Epidermal melanocyte (primary cell): ENCODE measurements around the gene PDK4.
"Not testable (repeated sequence)": the region's sequence is repeated elsewhere in the genome, so short reads cannot be mapped to it uniquely, and the experiment has no call there.

ENCODE experiments used
- DNase-seq: peaks from one replicate; pipeline ENCODE4 v3.0.0; 2011; ENCODE audit warnings: low spot score; ENCODE audit not compliant: insufficient read length

Gene PDK4

GRCh38 chr7:95605275-95605674 is 9.0 kb upstream of the PDK4 start:
- DNase-seq, result no peak

DNA sequence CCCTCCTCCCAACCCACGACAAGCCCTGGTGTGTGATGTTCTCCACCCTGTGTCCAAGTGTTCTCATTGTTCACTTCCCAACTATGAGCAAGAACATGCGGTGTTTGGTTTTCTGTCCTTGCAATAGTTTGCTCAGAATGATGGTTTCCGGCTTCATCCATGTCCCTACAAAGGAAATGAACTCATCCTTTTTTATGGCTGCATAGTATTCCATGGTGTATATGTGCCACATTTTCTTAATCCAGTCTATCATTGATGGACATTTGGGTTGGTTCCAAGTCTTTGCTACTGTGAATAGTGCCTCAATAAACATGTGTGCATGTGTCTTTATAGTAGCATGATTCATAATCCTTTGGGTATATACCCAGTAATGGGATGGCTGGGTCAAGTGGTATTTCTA is 8.5 kb upstream of the PDK4 start:
- DNase-seq, result not testable (repeated sequence)

DNA sequence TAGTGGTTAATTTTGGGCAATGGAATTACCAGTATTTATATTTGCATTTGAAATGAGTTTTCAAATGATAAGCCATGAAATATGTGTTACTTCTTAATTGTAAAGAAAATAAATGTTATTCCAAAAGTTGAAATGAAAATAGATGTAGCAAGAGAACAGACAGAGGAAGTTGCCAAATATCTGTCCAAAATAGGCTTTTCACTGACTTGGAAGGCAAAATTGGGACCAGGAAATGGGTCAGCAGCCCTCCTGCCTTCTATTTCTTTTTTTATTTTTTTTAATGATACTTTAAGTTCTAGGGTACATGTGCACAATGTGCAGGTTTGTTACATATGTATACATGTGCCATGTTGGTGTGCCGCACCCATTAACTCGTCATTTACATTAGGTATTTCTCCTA is 8.1 kb upstream of the PDK4 start:
- DNase-seq, result not testable (repeated sequence)

DNA sequence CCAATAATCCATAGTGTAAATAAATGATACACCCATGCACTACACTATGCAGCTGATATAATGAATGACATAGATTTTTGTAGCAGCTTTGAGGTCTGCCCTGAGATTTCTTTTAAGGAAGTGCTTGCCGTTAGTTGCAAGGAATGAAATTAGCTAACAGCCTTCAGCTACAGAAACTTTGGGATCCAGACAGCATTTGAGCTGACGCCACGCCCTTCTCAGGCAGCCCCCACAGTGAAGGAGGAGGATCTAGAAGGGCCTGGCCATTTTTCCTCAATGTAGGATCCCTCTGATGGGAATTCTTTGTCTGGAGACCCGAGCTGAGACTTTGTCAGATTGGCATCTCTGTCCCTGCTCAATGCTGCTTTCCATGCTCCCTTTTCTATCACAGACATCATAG is 6.1 kb upstream of the PDK4 start:
- DNase-seq, result no peak

GRCh38 chr7:95601316-95601715 is 5.0 kb upstream of the PDK4 start:
- DNase-seq, result no peak

GRCh38 chr7:95599069-95599468 is 2.8 kb upstream of the PDK4 start:
- DNase-seq, result no peak

DNA sequence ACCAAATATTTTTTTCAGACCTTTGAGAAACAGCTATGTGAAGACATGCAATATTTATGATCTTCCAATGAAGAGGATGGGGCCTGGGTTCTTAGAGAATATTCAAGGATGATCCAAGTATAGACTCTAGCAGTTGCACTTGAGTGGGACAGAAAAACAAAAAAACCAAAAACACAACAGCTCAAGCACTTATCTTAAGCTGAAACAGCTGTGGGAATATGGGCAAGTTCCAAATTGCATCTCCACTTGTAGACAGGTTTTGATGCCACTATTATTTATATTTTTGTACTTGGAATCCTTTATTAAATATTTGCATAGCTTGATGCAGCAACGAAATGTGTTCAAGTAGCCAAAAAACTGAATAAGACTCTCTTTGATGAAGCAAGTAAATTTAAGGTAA is 2.2 kb upstream of the PDK4 start:
- no peak for DNase-seq

DNA sequence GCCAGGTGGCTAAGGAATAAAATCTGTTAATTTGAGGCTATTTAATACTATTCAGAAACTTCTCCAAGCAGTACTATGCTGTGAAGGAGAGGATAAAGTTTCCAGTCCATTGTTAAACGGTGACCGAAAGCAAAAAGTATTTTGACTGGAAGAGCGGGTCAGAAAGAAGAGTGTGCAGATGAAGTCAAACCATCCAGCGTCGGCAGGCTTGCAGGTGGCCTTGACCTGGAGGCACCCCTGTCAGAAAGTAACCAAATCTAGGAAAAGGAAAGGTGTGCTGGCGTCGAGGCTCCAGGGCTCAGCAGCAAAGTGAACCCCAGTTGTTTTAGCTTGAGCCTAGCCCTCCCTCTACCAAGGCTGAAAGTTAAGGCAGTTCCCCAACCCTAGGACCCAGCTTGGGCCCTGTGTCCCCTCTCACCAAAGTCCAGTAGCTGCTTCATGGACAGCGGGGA is 544 bp downstream of the PDK4 start:
- no peak for DNase-seq

- no peak for DNase-seq
These were observed 2.1 kb downstream of the PDK4 start for GRCh38 chr7:95594185-95594584.

GRCh38 chr7:95593343-95593742 is 3.0 kb downstream of the PDK4 start:
- no peak for DNase-seq

- DNase-seq, result no peak
These were observed 3.7 kb downstream of the PDK4 start for GRCh38 chr7:95592570-95592969.

DNA sequence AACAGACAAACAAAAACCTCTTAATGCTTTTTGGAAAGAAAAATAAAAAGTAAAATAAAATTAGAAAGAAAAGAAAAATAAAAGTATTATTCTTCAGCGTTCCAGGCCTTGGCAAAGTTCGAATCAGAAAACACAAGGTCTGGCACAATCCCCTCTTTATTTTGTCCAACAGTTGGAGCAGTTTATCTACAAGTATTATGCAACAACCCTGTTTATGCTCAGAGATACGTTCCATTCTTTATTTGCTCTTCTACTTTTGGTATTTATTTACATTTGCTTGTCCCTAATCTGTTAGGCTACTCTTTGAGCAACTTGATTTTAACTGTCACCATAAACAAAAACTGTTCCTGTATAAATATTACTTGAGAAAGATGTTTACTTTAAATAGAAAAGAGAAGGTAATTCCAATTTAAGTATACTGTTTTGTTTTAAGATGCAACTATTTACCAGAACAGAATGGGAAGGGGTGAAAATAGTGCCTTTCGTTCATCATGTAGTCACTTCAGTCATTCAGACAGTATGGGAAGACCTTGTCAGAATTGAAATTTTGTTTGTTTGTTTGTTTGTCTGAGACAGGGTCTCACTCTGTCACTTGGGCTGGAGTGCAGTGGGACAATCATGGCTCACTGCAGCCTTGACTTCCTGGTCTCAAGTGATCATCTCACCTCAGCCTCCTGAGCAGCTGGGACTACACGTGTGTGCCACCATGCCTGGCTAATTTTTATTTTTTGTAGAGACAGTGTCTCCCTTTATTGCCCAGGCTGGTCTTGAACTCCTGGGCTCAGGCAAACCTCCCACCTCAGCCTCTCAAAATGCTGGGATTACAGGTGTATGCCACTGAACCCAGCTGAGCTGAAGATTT is 5.7 kb downstream of the PDK4 start:
- DNase-seq, result no peak

GRCh38 chr7:95589766-95590165 is 6.5 kb downstream of the PDK4 start:
- no peak for DNase-seq

DNA sequence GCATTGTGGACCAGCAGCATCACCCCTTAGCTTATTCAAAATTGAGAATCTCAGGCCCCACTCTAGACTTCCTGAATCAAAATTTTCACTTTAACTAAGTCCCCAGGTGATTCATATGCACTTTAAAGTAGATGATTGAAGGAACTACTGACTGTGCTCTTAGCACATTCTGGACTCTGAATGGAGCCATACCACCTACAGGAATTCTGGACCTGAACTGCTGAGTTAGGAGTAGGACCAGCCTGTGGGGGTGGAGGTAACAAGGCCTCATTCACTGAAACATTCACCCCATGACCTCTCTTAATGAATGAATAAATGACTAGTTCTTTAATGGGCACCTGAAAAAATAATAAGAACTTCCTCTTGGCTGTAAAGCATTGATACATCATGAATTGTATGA is 7.3 kb downstream of the PDK4 start:
- DNase-seq, result no peak

- no peak for DNase-seq
These were observed 9.4 kb downstream of the PDK4 start for GRCh38 chr7:95586951-95587301.

GRCh38 chr7:95585426-95585789 is 10.9 kb downstream of the PDK4 start:
- no peak for DNase-seq

DNA sequence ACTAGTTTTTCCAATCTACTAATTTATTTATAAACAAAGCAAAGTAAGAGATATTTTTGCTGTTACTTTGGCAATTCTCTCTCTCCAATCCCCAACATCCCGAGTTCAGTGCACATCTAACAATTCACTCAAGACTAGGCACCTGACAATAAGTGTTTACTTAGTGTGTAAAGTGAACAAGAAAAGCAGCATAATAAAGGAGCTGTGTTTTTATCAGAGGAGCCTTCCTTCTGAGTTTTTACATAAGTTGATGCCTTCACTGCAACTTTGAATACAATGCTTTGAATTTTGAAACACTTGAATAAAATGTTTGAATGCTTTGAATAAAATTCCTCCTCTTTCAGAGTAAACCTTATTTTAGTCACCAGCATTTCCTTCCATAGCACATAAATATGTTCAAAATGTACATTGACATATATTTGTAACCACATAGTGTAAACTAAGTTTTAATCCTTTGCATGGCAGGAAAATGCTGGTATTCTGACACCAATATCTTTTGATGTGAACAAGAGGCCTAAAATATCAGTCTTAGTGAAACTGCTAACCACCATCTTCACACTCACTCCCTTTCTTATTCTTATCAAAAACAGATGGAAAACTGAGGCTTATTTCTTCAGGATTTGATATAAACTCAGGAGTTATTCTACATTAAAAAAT is 11.4 kb downstream of the PDK4 start:
- no peak for DNase-seq

GRCh38 chr7:95583834-95584621 is 12.3 kb downstream of the PDK4 start:
- DNase-seq, result no peak

- DNase-seq, result no peak
These were observed 13.6 kb downstream of the PDK4 start for GRCh38 chr7:95582578-95583293.

DNA sequence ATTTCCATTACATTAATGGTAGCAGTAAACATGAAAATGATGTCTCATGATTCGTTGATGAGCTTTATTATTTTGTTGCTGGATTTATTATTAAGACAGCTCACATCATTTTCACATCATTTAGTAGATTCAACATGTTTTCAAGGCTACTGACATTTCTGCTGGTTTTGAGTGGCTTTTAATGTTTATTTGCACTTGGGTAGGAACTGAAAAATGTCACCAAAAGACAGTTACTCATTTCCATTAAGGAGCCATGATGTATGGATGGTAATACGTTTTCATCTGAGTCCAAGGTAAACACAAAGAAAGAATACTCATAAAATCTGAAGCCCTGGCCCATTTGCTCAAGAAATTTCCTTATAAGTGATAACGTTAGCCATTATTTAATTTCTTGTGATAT is 14.8 kb downstream of the PDK4 start:
- no peak for DNase-seq

GRCh38 chr7:95579318-95579717 is 17.0 kb downstream of the PDK4 start:
- DNase-seq, result no peak
